ENCODE results near the gene NELFCD. TPM values are rescaled to one million over a fixed set of nuclear protein-coding genes. Genes with fewer than 3 reads are reported as not detected.
A peak's percentile ranks its signal among the peaks of the same experiment; 100 is the strongest.

The NELFCD gene
- total RNA-seq, 1 experiment from 2014 or later, result 144 TPM

- Histone ChIP-seq H3F3A (ENCODE audit: low read length, unreplicated experiment) (no peaks in the 10 kb centered on the region), H3K4me3 (ENCODE audit: low read length) (no peak overlapping the region), H3K4me2 (ENCODE audit: low read length) (no peak overlapping the region), H3K79me2 (ENCODE audit: low read length) (no peaks in the 10 kb centered on the region), H3K9ac (ENCODE audit: low read length) (no peak overlapping the region), H3K27me3 (ENCODE audit: low read length) (no peaks in the 10 kb centered on the region), H3K4me1 (ENCODE audit: insufficient read depth, low read length) (peaks cover 19% of the 10 kb centered on the region), H3K36me3 (ENCODE audit: low read depth, low read length) (peaks cover 90% of the 10 kb centered on the region), H3K9me2 (replicated peaks; ENCODE audit: low read length) (no peaks in the 10 kb centered on the region), H4K20me1 (ENCODE audit: low read length) (no peaks in the 10 kb centered on the region), H2AFZ (ENCODE audit: low read length) (no peak overlapping the region), H3K27ac (ENCODE audit: low read length) (no peak overlapping the region), H3K9me3 (ENCODE audit: low read length) (no peaks in the 10 kb centered on the region)
- no TSS peak for BruUV-seq (replicated peaks)
- ChIA-PET CTCF (no interaction called here), POLR2A (ENCODE audit: unreplicated experiment) (no interaction called here)
- ATAC-seq, result peak; percentile 27
- intact Hi-C loops (cut with micrococcal nuclease), result loop anchor here (5.0 kb wide), 1 partner anchor 39 kb away; the partner anchor contains the start of gene ATP5F1E
- no peak for DNase-seq
- no peak for TF ChIP-seq EZH2 (IDR thresholded peaks at IDR 0.05; ENCODE audit: low read length, unreplicated experiment)
- no peak for TF ChIP-seq EZH2phosphoT487 (IDR thresholded peaks at IDR 0.05; ENCODE audit: borderline replicate concordance, low read length)
- TF ChIP-seq CTCF (conservative IDR thresholded peaks at IDR 0.05; ENCODE audit: low read depth, low read length), result no peak
Observed at GRCh38 chr20:58992911-58993310, 11.9 kb downstream of the NELFCD start.

DNA sequence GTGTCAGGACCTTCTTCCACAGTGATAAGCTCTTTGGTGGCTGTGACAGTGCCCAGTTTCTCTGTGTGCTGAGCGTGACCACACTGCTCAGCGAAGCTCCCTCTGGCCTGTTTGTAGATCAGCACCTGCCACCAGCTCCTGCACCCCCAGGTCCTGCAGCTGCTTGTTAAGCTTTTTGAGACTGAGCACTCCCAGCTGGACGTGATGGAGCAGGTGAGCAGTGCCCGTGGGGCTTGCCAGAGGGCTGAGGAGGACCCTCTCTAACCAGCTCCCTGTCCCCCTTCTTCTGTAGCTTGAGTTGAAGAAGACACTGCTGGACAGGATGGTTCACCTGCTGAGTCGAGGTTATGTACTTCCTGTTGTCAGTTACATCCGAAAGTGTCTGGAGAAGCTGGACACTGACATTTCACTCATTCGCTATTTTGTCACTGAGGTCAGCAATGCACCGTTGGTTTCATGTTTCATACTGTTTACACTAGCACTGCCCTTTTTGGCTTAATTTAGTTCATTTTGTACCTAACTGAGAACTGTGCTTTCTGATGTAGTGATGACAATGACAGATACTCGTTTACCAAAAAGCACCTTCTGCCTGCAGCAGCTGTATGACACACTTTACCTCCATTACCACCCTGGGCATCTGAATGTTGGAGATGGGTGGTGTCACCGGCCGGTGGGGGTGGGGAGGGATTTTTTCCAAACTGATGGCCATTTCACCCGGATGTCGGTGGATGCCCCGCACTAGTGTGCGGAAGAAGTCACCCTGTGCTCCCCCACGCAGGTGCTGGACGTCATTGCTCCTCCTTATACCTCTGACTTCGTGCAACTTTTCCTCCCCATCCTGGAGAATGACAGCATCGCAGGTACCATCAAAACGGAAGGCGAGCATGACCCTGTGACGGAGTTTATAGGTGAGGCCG, 12.5 kb downstream of the NELFCD start:
- H3K9me2 ChIP-seq (replicated peaks; ENCODE audit: low read length), result no peaks in the 10 kb centered on the region
- H3F3A ChIP-seq (ENCODE audit: low read length, unreplicated experiment), result no peaks in the 10 kb centered on the region
- no peaks in the 10 kb centered on the region for H4K20me1 ChIP-seq (ENCODE audit: low read length)
- no peak for TF ChIP-seq EZH2 (IDR thresholded peaks at IDR 0.05; ENCODE audit: low read length, unreplicated experiment)
- TF ChIP-seq CTCF (conservative IDR thresholded peaks at IDR 0.05; ENCODE audit: low read depth, low read length), result no peak
- TF ChIP-seq EZH2phosphoT487 (IDR thresholded peaks at IDR 0.05; ENCODE audit: borderline replicate concordance, low read length), result no peak
- peak; percentile 25 for DNase-seq
- H3K27ac ChIP-seq (ENCODE audit: low read length), result no peak overlapping the region
- ChIA-PET CTCF (interaction anchor here (0.7 kb wide), 1 partner anchor 61 kb away, joined by 17 read pairs; no protein-coding TSS in a partner anchor), POLR2A (ENCODE audit: unreplicated experiment) (no interaction called here)
- peaks cover 19% of the 10 kb centered on the region for H3K4me1 ChIP-seq (ENCODE audit: insufficient read depth, low read length)
- peaks cover 83% of the 10 kb centered on the region for H3K36me3 ChIP-seq (ENCODE audit: low read depth, low read length)
- no peak overlapping the region for H3K4me2 ChIP-seq (ENCODE audit: low read length)
- H3K9ac ChIP-seq (ENCODE audit: low read length), result no peak overlapping the region
- ATAC-seq, result peak; percentile 73
- no peaks in the 10 kb centered on the region for H3K9me3 ChIP-seq (ENCODE audit: low read length)
- H2AFZ ChIP-seq (ENCODE audit: low read length), result no peak overlapping the region
- BruUV-seq (replicated peaks), result no TSS peak
- intact Hi-C loops (cut with micrococcal nuclease), result loop anchor here (5.0 kb wide), 1 partner anchor 39 kb away; the partner anchor contains the start of gene ATP5F1E
- H3K27me3 ChIP-seq (ENCODE audit: low read length), result no peaks in the 10 kb centered on the region
- H3K4me3 ChIP-seq (ENCODE audit: low read length), result no peak overlapping the region
- no peaks in the 10 kb centered on the region for H3K79me2 ChIP-seq (ENCODE audit: low read length)

Measured in PC-3 (cell line).